H9 (cell line): ENCODE data around the gene RNF17. TPM values are rescaled to one million over a fixed set of nuclear protein-coding genes. Genes with fewer than 3 reads are reported as not detected.

ENCODE experiments used
- DNase-seq: peaks from one replicate; pipeline ENCODE4 v3.0.0-alpha.2; 2017
- H2AFZ ChIP-seq: one replicate; pipeline ENCODE4 v1.6.1; 2013; ENCODE audit warnings: mild to moderate bottlenecking, low read length, control low read depth, moderate library complexity
- H2AK5ac ChIP-seq: 2 replicates; pipeline ENCODE4 v1.6.1; 2013; ENCODE audit warnings: low read length, control low read depth, mixed read lengths; ENCODE audit not compliant: insufficient read length
- H2BK120ac ChIP-seq: one replicate; pipeline ENCODE4 v1.6.1; 2013; ENCODE audit warnings: low read depth, mild to moderate bottlenecking, low read length, control low read depth, inconsistent platforms; ENCODE audit not compliant: poor library complexity, severe bottlenecking
- H2BK12ac ChIP-seq: 2 replicates; pipeline ENCODE4 v1.6.1; 2013; ENCODE audit warnings: low read length, control low read depth, mixed read lengths, low read depth; ENCODE audit not compliant: insufficient read length
- H2BK15ac ChIP-seq: 2 replicates; pipeline ENCODE4 v1.6.1; 2013; ENCODE audit warnings: low read depth, low read length, control low read depth
- H2BK20ac ChIP-seq: one replicate; pipeline ENCODE4 v1.6.1; 2013; ENCODE audit warnings: low read depth, mild to moderate bottlenecking, low read length, control low read depth, inconsistent platforms; ENCODE audit not compliant: poor library complexity, severe bottlenecking
- H2BK5ac ChIP-seq: 2 replicates; pipeline ENCODE4 v1.6.1; 2013; ENCODE audit warnings: low read length, control low read depth, mixed read lengths; ENCODE audit not compliant: insufficient read length
- H3K14ac ChIP-seq: 2 replicates; pipeline ENCODE4 v1.6.1; 2013; ENCODE audit warnings: low read length, control low read depth; ENCODE audit not compliant: insufficient read depth
- H3K18ac ChIP-seq: 2 replicates; pipeline ENCODE4 v1.6.1; 2013; ENCODE audit warnings: low read depth, mild to moderate bottlenecking, mixed read lengths, low read length, control low read depth; ENCODE audit not compliant: insufficient read length
- H3K23ac ChIP-seq: 2 replicates; pipeline ENCODE4 v1.6.1; 2013; ENCODE audit warnings: low read length, control low read depth, mixed read lengths, low read depth; ENCODE audit not compliant: insufficient read length
- H3K23me2 ChIP-seq: 2 replicates; pipeline ENCODE4 v1.6.1; 2013; ENCODE audit warnings: low read depth, mild to moderate bottlenecking, mixed read lengths, low read length, control low read depth; ENCODE audit not compliant: insufficient read length, poor library complexity, severe bottlenecking
- H3K27ac ChIP-seq: 2 replicates; pipeline ENCODE4 v1.5.1; 2013; ENCODE audit warnings: low read length, control low read depth, mixed read lengths, low read depth; ENCODE audit not compliant: insufficient read length
- H3K27me3 ChIP-seq: 2 replicates; pipeline ENCODE4 v1.6.1; 2013; ENCODE audit warnings: low read length, control low read depth, inconsistent platforms; ENCODE audit not compliant: insufficient read depth
- H3K4ac ChIP-seq: 2 replicates; pipeline ENCODE4 v1.6.1; 2013; ENCODE audit warnings: low read depth, mild to moderate bottlenecking, control low read depth, inconsistent platforms, low read length, moderate library complexity
- H3K4me1 ChIP-seq: 2 replicates; pipeline ENCODE4 v1.6.1; 2013; ENCODE audit warnings: low read length, control low read depth, inconsistent platforms; ENCODE audit not compliant: insufficient read depth
- H3K4me2 ChIP-seq: 2 replicates; pipeline ENCODE4 v1.6.1; 2013; ENCODE audit warnings: low read length, control low read depth, mixed read lengths; ENCODE audit not compliant: insufficient read length, insufficient read depth
- H3K56ac ChIP-seq: 2 replicates; pipeline ENCODE4 v1.6.1; 2013; ENCODE audit warnings: low read depth, mild to moderate bottlenecking, mixed read lengths, low read length, control low read depth; ENCODE audit not compliant: insufficient read length
- H3K79me1 ChIP-seq: 2 replicates; pipeline ENCODE4 v1.6.1; 2013; ENCODE audit warnings: low read depth, mild to moderate bottlenecking, moderate library complexity, low read length, control low read depth, inconsistent platforms; ENCODE audit not compliant: insufficient read depth, poor library complexity, severe bottlenecking
- H3K79me2 ChIP-seq: 2 replicates; pipeline ENCODE4 v1.6.1; 2013; ENCODE audit warnings: low read length, control low read depth, inconsistent platforms; ENCODE audit not compliant: insufficient read depth
- H3K9ac ChIP-seq: 2 replicates; pipeline ENCODE4 v1.6.1; 2013; ENCODE audit warnings: low read length, control low read depth, mixed read lengths; ENCODE audit not compliant: insufficient read length; ENCODE audit errors: extremely low read depth
- H3K9me3 ChIP-seq: one replicate; pipeline ENCODE4 v1.6.1; 2013; ENCODE audit warnings: low read depth, low read length, inconsistent platforms; ENCODE audit not compliant: control insufficient read depth
- H3T11ph ChIP-seq: one replicate; pipeline ENCODE4 v1.6.1; 2013; ENCODE audit warnings: mild to moderate bottlenecking, low read length, control low read depth, inconsistent platforms
- H4K20me1 ChIP-seq: one replicate; pipeline ENCODE4 v1.6.1; 2013; ENCODE audit not compliant: control insufficient read depth, insufficient read length, insufficient read depth
- H4K5ac ChIP-seq: 2 replicates; pipeline ENCODE4 v1.6.1; 2013; ENCODE audit warnings: low read depth, mild to moderate bottlenecking, mixed read lengths, low read length, control low read depth; ENCODE audit not compliant: insufficient read length
- H4K8ac ChIP-seq: replicated peaks from 2 replicates; pipeline ENCODE4 v1.6.1; 2013; ENCODE audit warnings: low read length, control low read depth, mixed read lengths, low read depth; ENCODE audit not compliant: insufficient read length
- H4K91ac ChIP-seq: 2 replicates; pipeline ENCODE4 v1.6.1; 2013; ENCODE audit warnings: low read depth, mild to moderate bottlenecking, moderate library complexity, mixed read lengths, low read length, control low read depth; ENCODE audit not compliant: insufficient read length
- H3K27ac Mint-ChIP-seq, 3 experiments: 2 replicates in 2 of 3; 3 replicates in 1 of 3; pipeline ENCODE4 v1.8.0; 2020 to 2021; ENCODE audit warnings: mixed read lengths in 3 of 3, mild to moderate bottlenecking in 1 of 3, moderate library complexity in 1 of 3
- H3K27me3 Mint-ChIP-seq: 2 replicates; pipeline ENCODE4 v1.8.0; 2021; ENCODE audit warnings: low read depth, mild to moderate bottlenecking, moderate library complexity, mixed read lengths
- H3K36me3 Mint-ChIP-seq, 3 experiments: 2 replicates in 2 of 3; 3 replicates in 1 of 3; pipeline ENCODE4 v1.8.0; 2020 to 2021; ENCODE audit warnings: low read depth in 3 of 3, mixed read lengths in 3 of 3; ENCODE audit not compliant: insufficient read depth in 1 of 3
- H3K4me1 Mint-ChIP-seq, 2 experiments: 2 replicates each; pipeline ENCODE4 v1.8.0; 2020; ENCODE audit warnings: mixed read lengths in 2 of 2
- H3K4me3 Mint-ChIP-seq, 2 experiments: 2 replicates in 1 of 2; 3 replicates in 1 of 2; pipeline ENCODE4 v1.8.0; 2020 to 2021; ENCODE audit warnings: mild to moderate bottlenecking in 2 of 2, mixed read lengths in 2 of 2, moderate library complexity in 1 of 2
- H3K9me3 Mint-ChIP-seq, 2 experiments: 2 replicates in 1 of 2; 3 replicates in 1 of 2; pipeline ENCODE4 v1.8.0; 2020; ENCODE audit warnings: mild to moderate bottlenecking in 2 of 2, mixed read lengths in 2 of 2, moderate library complexity in 1 of 2
- whole genome bisulfite sequencing: extraction: QIAGEN DNeasy Blood & Tissue Kit; methylation state at CpG from one replicate; pipeline ENCODE4 v1.1.7; 2013; ENCODE audit warnings: missing lambda C conversion rate, low lambda C conversion rate, mixed read lengths; ENCODE audit not compliant: insufficient read length; ENCODE audit errors: extremely low coverage; 5-methylcytosine and 5-hydroxymethylcytosine counted together
- total RNA-seq: library from RNA; stranded (reverse); gene quantifications from 2 replicates; pipeline ENCODE4 v1.2.1, GENCODE V29; 2021
- TF ChIP-seq, protein P1 (sequence below): fragments of 200-600 bp; sonication (generic); conservative IDR thresholded peaks from 3 replicates; pipeline ENCODE4 v1.8.0; 2021; ENCODE audit warnings: antibody characterized with exemption, mild to moderate bottlenecking

RNF17 gene
- total RNA-seq, 1 experiment from 2014 or later, result not detected

- Histone ChIP-seq H3K9ac (no peak overlapping the region), H2AK5ac (no peak overlapping the region), H2BK12ac (no peak overlapping the region), H3K14ac (no peak overlapping the region), H3K79me2 (no peaks in the 10 kb centered on the region), H2AFZ (no peak overlapping the region), H3K4ac (no peak overlapping the region), H3K23ac (no peak overlapping the region), H4K5ac (no peak overlapping the region), H3K27me3 (no peaks in the 10 kb centered on the region), H3T11ph (no peak overlapping the region), H3K4me1 (no peaks in the 10 kb centered on the region), H3K56ac (no peak overlapping the region), H4K91ac (no peak overlapping the region), H3K4me2 (no peak overlapping the region), H2BK5ac (no peak overlapping the region), H2BK15ac (no peak overlapping the region), H3K18ac (no peak overlapping the region), H3K79me1 (no peaks in the 10 kb centered on the region), H3K9me3 (no peaks in the 10 kb centered on the region), H4K8ac (no peak overlapping the region), H4K20me1 (no peaks in the 10 kb centered on the region), H2BK20ac (no peak overlapping the region), H2BK120ac (no peak overlapping the region), H3K27ac (no peak overlapping the region), H3K23me2 (no peaks in the 10 kb centered on the region)
- Mint-ChIP-seq H3K36me3 (peaks cover 0 to 6% (median 0%) of the 10 kb centered on the region in 3 experiments; a peak in 2 of 7 replicates), H3K27me3 (peaks cover 2% of the 10 kb centered on the region), H3K4me3 (no peak overlapping the region), H3K27ac (no peak overlapping the region), H3K9me3 (peaks cover 14 to 15% of the 10 kb centered on the region in 2 experiments), H3K4me1 (no peaks in the 10 kb centered on the region)
- TF ChIP-seq, protein P1, sequence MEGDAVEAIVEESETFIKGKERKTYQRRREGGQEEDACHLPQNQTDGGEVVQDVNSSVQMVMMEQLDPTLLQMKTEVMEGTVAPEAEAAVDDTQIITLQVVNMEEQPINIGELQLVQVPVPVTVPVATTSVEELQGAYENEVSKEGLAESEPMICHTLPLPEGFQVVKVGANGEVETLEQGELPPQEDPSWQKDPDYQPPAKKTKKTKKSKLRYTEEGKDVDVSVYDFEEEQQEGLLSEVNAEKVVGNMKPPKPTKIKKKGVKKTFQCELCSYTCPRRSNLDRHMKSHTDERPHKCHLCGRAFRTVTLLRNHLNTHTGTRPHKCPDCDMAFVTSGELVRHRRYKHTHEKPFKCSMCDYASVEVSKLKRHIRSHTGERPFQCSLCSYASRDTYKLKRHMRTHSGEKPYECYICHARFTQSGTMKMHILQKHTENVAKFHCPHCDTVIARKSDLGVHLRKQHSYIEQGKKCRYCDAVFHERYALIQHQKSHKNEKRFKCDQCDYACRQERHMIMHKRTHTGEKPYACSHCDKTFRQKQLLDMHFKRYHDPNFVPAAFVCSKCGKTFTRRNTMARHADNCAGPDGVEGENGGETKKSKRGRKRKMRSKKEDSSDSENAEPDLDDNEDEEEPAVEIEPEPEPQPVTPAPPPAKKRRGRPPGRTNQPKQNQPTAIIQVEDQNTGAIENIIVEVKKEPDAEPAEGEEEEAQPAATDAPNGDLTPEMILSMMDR, result no peak
- WGBS, result no CpG with 5 or more reads among the region's 4 CpGs
- DNase-seq, result no peak
These were observed 29.0 kb upstream of the RNF17 start for GRCh38 chr13:24734950-24735349.
